ENCODE data around the gene ATP1A4.

- TF ChIP-seq CTCF (conservative IDR thresholded peaks at IDR 0.05 in 1 of 2, IDR thresholded peaks at IDR 0.05 in 1 of 2; ENCODE audit: low read depth in 1 of 2, low read length in 2 of 2) (no peak), EZH2 (IDR thresholded peaks at IDR 0.05; ENCODE audit: low read length, missing control alignments) (no peak)
Measured at GRCh38 chr1:160227561-160227960, 76.2 kb downstream of the ATP1A4 start.

Measured in fibroblast of lung (primary cell).